Astrocyte (in vitro differentiated cells and primary cell): ENCODE results near the gene NR3C1. TPM values are rescaled to one million over a fixed set of nuclear protein-coding genes. Genes with fewer than 3 reads are reported as not detected.
A peak's percentile ranks its signal among the peaks of the same experiment; 100 is the strongest.

Experiments used
- DNase-seq: peaks from one replicate; pipeline ENCODE4 v3.0.0-alpha.2; 2010; ENCODE audit warnings: low read depth
- FAIRE-seq: peaks from 2 replicates; lab custom pipeline; 2011; peaks lifted over from hg19 to GRCh38; lab: Jason Lieb, UNC
- H2AFZ ChIP-seq: 2 replicates; pipeline ENCODE4 v1.6.0; 2012; ENCODE audit warnings: low read depth, low read length, inconsistent platforms
- H3K27ac ChIP-seq: 2 replicates; pipeline ENCODE4 v1.5.1; 2011; ENCODE audit warnings: low read depth, low read length, inconsistent platforms
- H3K27me3 ChIP-seq: 2 replicates; pipeline ENCODE4 v1.6.0; 2011; ENCODE audit warnings: low read length, inconsistent platforms; ENCODE audit not compliant: insufficient read depth
- H3K36me3 ChIP-seq: 2 replicates; pipeline ENCODE4 v1.5.1; 2011; ENCODE audit warnings: low read length, inconsistent platforms; ENCODE audit not compliant: insufficient read depth
- H3K4me1 ChIP-seq: 2 replicates; pipeline ENCODE4 v1.5.1; 2011; ENCODE audit warnings: low read length, inconsistent platforms; ENCODE audit not compliant: insufficient read depth
- H3K4me2 ChIP-seq: 2 replicates; pipeline ENCODE4 v1.6.0; 2012; ENCODE audit warnings: low read length, inconsistent platforms
- H3K4me3 ChIP-seq: 2 replicates; pipeline ENCODE4 v1.5.1; 2011; ENCODE audit warnings: low read depth, mild to moderate bottlenecking, low read length, inconsistent platforms; ENCODE audit not compliant: insufficient read depth
- H3K79me2 ChIP-seq: 2 replicates; pipeline ENCODE4 v1.6.0; 2012; ENCODE audit warnings: mild to moderate bottlenecking, low read length, inconsistent platforms; ENCODE audit not compliant: insufficient read depth
- H3K9ac ChIP-seq: 2 replicates; pipeline ENCODE4 v1.6.0; 2012; ENCODE audit warnings: mild to moderate bottlenecking, low read length, inconsistent platforms
- H3K9me3 ChIP-seq: 2 replicates; pipeline ENCODE4 v1.5.1; 2012; ENCODE audit warnings: low read depth, mild to moderate bottlenecking, low read length, inconsistent platforms; ENCODE audit not compliant: insufficient read depth
- H4K20me1 ChIP-seq: 2 replicates; pipeline ENCODE4 v1.6.0; 2012; ENCODE audit warnings: low read length, inconsistent platforms; ENCODE audit not compliant: insufficient read depth
- H3K27ac Mint-ChIP-seq: one replicate; pipeline ENCODE4 v1.8.0; 2021; ENCODE audit warnings: mild to moderate bottlenecking, mixed read lengths; ENCODE audit not compliant: unreplicated experiment
- H3K27me3 Mint-ChIP-seq: one replicate; pipeline ENCODE4 v1.8.0; 2021; ENCODE audit warnings: low read depth, mixed read lengths; ENCODE audit not compliant: unreplicated experiment
- H3K36me3 Mint-ChIP-seq: one replicate; pipeline ENCODE4 v1.8.0; 2021; ENCODE audit warnings: low read depth, mixed read lengths; ENCODE audit not compliant: unreplicated experiment
- H3K4me1 Mint-ChIP-seq: one replicate; pipeline ENCODE4 v1.8.0; 2021; ENCODE audit warnings: low read depth, mixed read lengths; ENCODE audit not compliant: unreplicated experiment
- H3K4me3 Mint-ChIP-seq: one replicate; pipeline ENCODE4 v1.8.0; 2021; ENCODE audit warnings: mild to moderate bottlenecking, moderate library complexity, mixed read lengths; ENCODE audit not compliant: unreplicated experiment
- H3K9me3 Mint-ChIP-seq: one replicate; pipeline ENCODE4 v1.8.0; 2021; ENCODE audit warnings: mild to moderate bottlenecking, mixed read lengths; ENCODE audit not compliant: unreplicated experiment
- CTCF ChIP-seq: IDR thresholded peaks from 2 replicates; pipeline ENCODE4 v1.5.1; 2011; ENCODE audit warnings: low read depth, mild to moderate bottlenecking, inconsistent platforms, low read length, moderate library complexity; ENCODE audit not compliant: insufficient read depth
- EZH2 ChIP-seq: IDR thresholded peaks from 2 replicates; pipeline ENCODE4 v1.6.1; 2012; ENCODE audit warnings: mild to moderate bottlenecking, low read length, inconsistent platforms; ENCODE audit not compliant: insufficient read depth
- total RNA-seq: library from RNA; stranded (reverse); gene quantifications from 2 replicates; pipeline ENCODE4 v1.2.1, GENCODE V29; 2021

Gene NR3C1
- total RNA-seq, 1 donor from 2014 or later: 35.4 TPM

- no peaks in the 10 kb centered on the region for H3K27me3 ChIP-seq
- H3K79me2 ChIP-seq: peaks cover 20% of the 10 kb centered on the region
- H3K9ac ChIP-seq: no peak overlapping the region
- peak overlapping the region; percentile 41 for H3K27ac ChIP-seq
- no peak overlapping the region for H3K27ac Mint-ChIP-seq
- no peaks in the 10 kb centered on the region for H3K9me3 Mint-ChIP-seq
- peaks cover 41% of the 10 kb centered on the region for H3K4me1 Mint-ChIP-seq
- H3K4me2 ChIP-seq: peak overlapping the region; percentile 43
- peak; percentile 84 for DNase-seq
- H4K20me1 ChIP-seq: no peaks in the 10 kb centered on the region
- no peak overlapping the region for H3K4me3 Mint-ChIP-seq
- FAIRE-seq: no peak
- TF ChIP-seq EZH2 (no peak), CTCF (no peak)
- H3K27me3 Mint-ChIP-seq: no peaks in the 10 kb centered on the region
- H3K4me1 ChIP-seq: peaks cover 29% of the 10 kb centered on the region
- H2AFZ ChIP-seq: no peak overlapping the region
- no peak overlapping the region for H3K4me3 ChIP-seq
- no peaks in the 10 kb centered on the region for H3K9me3 ChIP-seq
- peaks cover 7% of the 10 kb centered on the region for H3K36me3 ChIP-seq
- peaks cover 13% of the 10 kb centered on the region for H3K36me3 Mint-ChIP-seq
These were observed 92.1 kb downstream of the NR3C1 start for GRCh38 chr5:143311428-143311827.

GRCh38 chr5:143309661-143310431 lies 93.6 kb downstream of the NR3C1 start:
- TF ChIP-seq EZH2 (no peak), CTCF (no peak)
- Histone ChIP-seq H3K4me2 (no peak overlapping the region), H3K27ac (no peak overlapping the region), H3K9ac (no peak overlapping the region), H3K79me2 (peaks cover 13% of the 10 kb centered on the region), H4K20me1 (no peaks in the 10 kb centered on the region), H3K4me1 (peaks cover 27% of the 10 kb centered on the region), H2AFZ (no peak overlapping the region), H3K4me3 (no peak overlapping the region), H3K36me3 (peaks cover 7% of the 10 kb centered on the region), H3K9me3 (no peaks in the 10 kb centered on the region), H3K27me3 (no peaks in the 10 kb centered on the region)
- FAIRE-seq (no peak), DNase-seq (no peak)
- Mint-ChIP-seq H3K36me3 (peaks cover 17% of the 10 kb centered on the region), H3K27me3 (no peaks in the 10 kb centered on the region), H3K27ac (no peak overlapping the region), H3K4me1 (peaks cover 35% of the 10 kb centered on the region), H3K4me3 (no peak overlapping the region), H3K9me3 (no peaks in the 10 kb centered on the region)

GRCh38 chr5:143308731-143309130 lies 94.8 kb downstream of the NR3C1 start:
- Histone ChIP-seq H3K9me3 (no peaks in the 10 kb centered on the region), H3K27ac (peak overlapping the region; percentile 40), H3K79me2 (peaks cover 18% of the 10 kb centered on the region), H2AFZ (no peak overlapping the region), H3K9ac (no peak overlapping the region), H3K27me3 (no peaks in the 10 kb centered on the region), H4K20me1 (no peaks in the 10 kb centered on the region), H3K36me3 (peaks cover 7% of the 10 kb centered on the region), H3K4me1 (peaks cover 16% of the 10 kb centered on the region), H3K4me2 (no peak overlapping the region), H3K4me3 (no peak overlapping the region)
- FAIRE-seq: no peak
- peak; percentile 78 for DNase-seq
- TF ChIP-seq CTCF (no peak), EZH2 (no peak)
- Mint-ChIP-seq H3K4me1 (peaks cover 34% of the 10 kb centered on the region), H3K36me3 (peaks cover 18% of the 10 kb centered on the region), H3K4me3 (no peak overlapping the region), H3K27me3 (no peaks in the 10 kb centered on the region), H3K27ac (no peak overlapping the region), H3K9me3 (no peaks in the 10 kb centered on the region)
